Measurements from ENCODE around the gene PITPNM1.

DNA sequence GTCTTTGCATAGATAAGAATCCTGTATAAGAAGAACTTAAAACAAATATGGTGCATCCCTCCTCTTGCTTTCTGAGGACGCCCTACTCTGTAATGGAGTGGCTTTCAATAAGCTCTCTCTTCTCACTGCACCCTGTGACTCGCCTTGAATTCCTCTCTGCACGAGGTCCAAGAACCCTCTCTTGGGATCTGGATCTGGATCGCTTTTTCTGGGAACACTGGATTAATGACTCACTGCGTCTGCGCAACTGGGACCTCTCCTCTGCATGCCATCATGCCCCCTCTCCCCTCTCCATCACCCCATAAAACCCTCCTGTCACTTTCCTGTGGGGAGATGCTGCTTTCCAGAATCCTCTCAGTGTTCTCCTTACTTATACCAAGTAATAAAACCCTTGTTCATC is 33.1 kb upstream of the PITPNM1 start:
- TF ChIP-seq EZH2 (IDR thresholded peaks at IDR 0.05; ENCODE audit: low read length, missing control alignments) (no peak), CTCF (conservative IDR thresholded peaks at IDR 0.05 in 1 of 2, IDR thresholded peaks at IDR 0.05 in 1 of 2; ENCODE audit: low read depth in 1 of 2, low read length in 2 of 2) (no peak)

Measured in fibroblast of lung (primary cell).